MM.1S (cell line): ENCODE results near the gene OVCA2.

Source experiments
- CTCF ChIP-seq: fragments of 300-600 bp; sonication (generic); IDR thresholded peaks from 2 replicates; pipeline ENCODE4 v1.5.1; 2016; ENCODE audit warnings: antibody characterized with exemption, low read length, mixed read lengths
- EZH2 ChIP-seq: fragments of 300-600 bp; sonication (generic); optimal IDR thresholded peaks from 2 replicates; pipeline ENCODE3; 2017; ENCODE audit warnings: low read depth, mild to moderate bottlenecking, antibody characterized with exemption, low read length, mixed read lengths
- EZH2phosphoT487 ChIP-seq: fragments of 300-600 bp; sonication (generic); IDR thresholded peaks from 2 replicates; pipeline ENCODE4 v1.6.1; 2018; ENCODE audit warnings: antibody characterized with exemption, low read length

DNA sequence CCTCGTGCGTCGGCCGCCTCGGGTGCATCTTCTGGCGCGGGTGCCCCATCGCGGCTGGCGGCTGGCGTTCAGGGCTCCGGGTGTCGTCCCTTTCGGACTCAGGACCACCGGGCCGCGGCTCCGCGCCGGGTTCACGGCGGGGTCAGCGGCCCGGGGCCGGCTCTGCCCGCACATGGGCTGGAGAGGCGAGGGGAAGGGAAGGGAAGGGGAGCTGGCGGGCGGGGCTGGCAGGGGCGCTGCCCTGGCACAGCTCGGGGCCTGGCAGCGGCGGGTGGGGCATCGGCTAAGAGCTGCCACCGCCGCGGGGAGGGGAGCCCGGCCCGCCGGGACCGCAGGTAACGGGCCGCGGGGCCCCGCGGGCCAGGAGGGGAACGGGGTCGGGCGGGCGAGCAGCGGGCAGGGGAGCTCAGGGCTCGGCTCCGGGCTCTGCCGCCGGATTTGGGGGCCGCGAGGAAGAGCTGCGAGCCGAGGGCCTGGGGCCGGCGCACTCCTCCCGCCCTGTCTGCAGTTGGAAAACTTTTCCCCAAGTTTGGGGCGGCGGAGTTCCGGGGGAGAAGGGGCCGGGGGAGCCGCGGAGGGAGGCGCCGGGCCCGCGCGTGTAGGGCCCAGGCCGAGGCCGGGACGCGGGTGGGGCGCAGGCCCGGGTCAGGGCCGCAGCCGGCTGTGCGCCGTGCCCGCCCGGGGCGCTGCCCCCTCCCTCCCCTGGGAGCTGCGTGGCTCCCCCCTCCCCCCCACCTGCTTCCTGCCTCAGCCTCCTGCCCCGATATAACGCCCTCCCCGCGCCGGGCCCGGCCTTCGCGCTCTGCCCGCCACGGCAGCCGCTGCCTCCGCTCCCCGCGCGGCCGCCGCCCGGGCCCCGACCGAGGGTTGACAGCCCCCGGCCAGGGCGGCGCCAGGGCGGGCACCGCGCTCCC, 13.7 kb downstream of the OVCA2 start:
- TF ChIP-seq CTCF (no peak), EZH2 (no peak), EZH2phosphoT487 (no peak)
